ENCODE data around the gene ITPR3. TPM values are rescaled to one million over a fixed set of nuclear protein-coding genes. Genes with fewer than 3 reads are reported as not detected.

ITPR3 gene
- total and polyA plus RNA-seq, 4 donors: 36.7 to 89.5 (median 44.4) TPM

DNA sequence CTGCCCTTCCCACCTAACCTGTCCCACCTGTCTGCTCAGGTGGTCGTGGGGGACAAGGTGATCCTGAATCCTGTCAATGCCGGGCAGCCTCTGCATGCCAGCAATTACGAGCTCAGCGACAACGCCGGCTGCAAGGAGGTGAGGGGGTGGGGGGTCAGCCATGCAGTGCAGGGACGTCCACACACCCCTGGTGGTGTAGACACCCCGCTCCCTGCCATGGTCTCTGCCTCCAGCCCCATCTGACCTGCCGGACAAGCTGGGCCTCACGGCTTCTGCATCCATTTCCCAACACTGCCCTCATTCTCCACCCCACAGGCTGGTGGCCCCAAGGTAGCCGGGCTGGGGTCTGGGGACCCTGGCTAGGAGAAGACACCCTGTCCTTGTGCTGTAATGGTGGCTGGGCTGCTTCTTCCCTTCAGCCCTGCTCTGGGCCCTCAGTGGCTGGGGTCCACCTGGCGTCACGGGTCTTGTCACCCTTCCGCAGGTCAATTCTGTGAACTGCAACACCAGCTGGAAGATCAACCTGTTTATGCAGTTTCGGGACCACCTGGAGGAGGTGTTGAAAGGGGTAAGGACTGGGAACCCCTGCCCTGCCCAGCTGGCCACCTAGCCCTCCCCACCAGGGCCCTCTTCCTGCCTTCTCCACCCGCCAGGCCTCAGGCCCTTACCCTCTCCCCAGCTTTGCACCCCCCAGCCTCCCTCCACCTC, 38.0 kb downstream of the ITPR3 start:
- Histone ChIP-seq H3K9me3 (ENCODE audit: control insufficient read depth in 4 of 4, insufficient read depth in 3 of 4, low read length in 3 of 4) (no peaks in the 10 kb centered on the region), H3K9ac (ENCODE audit: insufficient read depth in 1 of 2, low read length in 2 of 2) (no peak overlapping the region), H3K36me3 (ENCODE audit: control insufficient read depth in 4 of 4, insufficient read depth in 4 of 4, low read length in 4 of 4) (peaks cover 0 to 52% (median 11%) of the 10 kb centered on the region in 4 donors), H3K27me3 (ENCODE audit: control insufficient read depth in 3 of 3, insufficient read depth in 3 of 3, low read length in 2 of 3) (no peaks in the 10 kb centered on the region), H3K4me3 (no peak overlapping the region), H3K4me1 (ENCODE audit: control insufficient read depth in 5 of 5, insufficient read depth in 5 of 5, low read length in 5 of 5) (no peaks in the 10 kb centered on the region), H3K27ac (ENCODE audit: low read depth in 1 of 2, low read length in 1 of 2) (no peak overlapping the region)
- ATAC-seq (ENCODE audit: insufficient read depth, low FRiP score): no peak
- 88 to 93% methylated on average over 16 of the region's 16 CpGs for WGBS, 2 donors
- DNase-seq: no peak
- TF ChIP-seq CTCF (IDR thresholded peaks at IDR 0.05; ENCODE audit: control extremely low read depth, extremely low read depth): no peak

GRCh38 chr6:33659986-33660385, 38.9 kb downstream of the ITPR3 start:
- DNase-seq: no peak
- no peaks in the 10 kb centered on the region for H3K27me3 ChIP-seq (ENCODE audit: control insufficient read depth in 3 of 3, insufficient read depth in 3 of 3, low read length in 2 of 3)

GRCh38 chr6:33661106-33661838, 40.1 kb downstream of the ITPR3 start:
- WGBS, 2 donors: 89 to 90% methylated on average over 10 of the region's 10 CpGs
- Histone ChIP-seq H3K4me1 (ENCODE audit: control insufficient read depth in 5 of 5, insufficient read depth in 5 of 5, low read length in 5 of 5) (no peaks in the 10 kb centered on the region), H3K27ac (ENCODE audit: low read depth in 1 of 2, low read length in 1 of 2) (no peak overlapping the region), H3K27me3 (ENCODE audit: control insufficient read depth in 3 of 3, insufficient read depth in 3 of 3, low read length in 2 of 3) (no peaks in the 10 kb centered on the region), H3K9me3 (ENCODE audit: control insufficient read depth in 4 of 4, insufficient read depth in 3 of 4, low read length in 3 of 4) (no peaks in the 10 kb centered on the region), H3K36me3 (ENCODE audit: control insufficient read depth in 4 of 4, insufficient read depth in 4 of 4, low read length in 4 of 4) (peaks cover 0 to 58% (median 10%) of the 10 kb centered on the region in 4 donors), H3K4me3 (no peak overlapping the region), H3K9ac (ENCODE audit: insufficient read depth in 1 of 2, low read length in 2 of 2) (no peak overlapping the region)
- no peak for TF ChIP-seq CTCF (IDR thresholded peaks at IDR 0.05; ENCODE audit: control extremely low read depth, extremely low read depth)
- DNase-seq (no peak), ATAC-seq (ENCODE audit: insufficient read depth, low FRiP score) (no peak)

More at GRCh38 chr6:33659986-33660385, 38.9 kb downstream of the ITPR3 start:
- Histone ChIP-seq H3K27ac (ENCODE audit: low read depth in 1 of 2, low read length in 1 of 2) (no peak overlapping the region), H3K4me1 (ENCODE audit: control insufficient read depth in 5 of 5, insufficient read depth in 5 of 5, low read length in 5 of 5) (no peaks in the 10 kb centered on the region), H3K9ac (ENCODE audit: insufficient read depth in 1 of 2, low read length in 2 of 2) (no peak overlapping the region), H3K4me3 (no peak overlapping the region), H3K36me3 (ENCODE audit: control insufficient read depth in 4 of 4, insufficient read depth in 4 of 4, low read length in 4 of 4) (peaks cover 0 to 57% (median 11%) of the 10 kb centered on the region in 4 donors), H3K9me3 (ENCODE audit: control insufficient read depth in 4 of 4, insufficient read depth in 3 of 4, low read length in 3 of 4) (no peaks in the 10 kb centered on the region)
- 89 to 94% methylated on average over 6 of the region's 6 CpGs for WGBS, 2 donors
- TF ChIP-seq CTCF (IDR thresholded peaks at IDR 0.05; ENCODE audit: control extremely low read depth, extremely low read depth): no peak
- no peak for ATAC-seq (ENCODE audit: insufficient read depth, low FRiP score)
